ENCODE results near the gene ZNF622.
"Not testable (repeated sequence)": the region's sequence is repeated elsewhere in the genome, so short reads cannot be mapped to it uniquely, and the experiment has no call there.

Gene ZNF622

GRCh38 chr5:16480144-16480543 is 14.5 kb upstream of the ZNF622 start:
- no peak for DNase-seq (ENCODE audit: low read depth)

- DNase-seq (ENCODE audit: low read depth) = no peak
Observed at GRCh38 chr5:16477541-16477940, 11.9 kb upstream of the ZNF622 start.

- not testable (repeated sequence) for DNase-seq (ENCODE audit: low read depth)
Observed at GRCh38 chr5:16476417-16476816, 10.8 kb upstream of the ZNF622 start.

GRCh38 chr5:16471387-16471786 is 5.8 kb upstream of the ZNF622 start:
- DNase-seq (ENCODE audit: low read depth) = no peak

- no peak for DNase-seq (ENCODE audit: low read depth)
Observed at GRCh38 chr5:16467363-16468219, 2.0 kb upstream of the ZNF622 start.

GRCh38 chr5:16464664-16465543 is 696 bp downstream of the ZNF622 start:
- no peak for DNase-seq (ENCODE audit: low read depth)

GRCh38 chr5:16464231-16464630 is 1.4 kb downstream of the ZNF622 start:
- DNase-seq (ENCODE audit: low read depth) = no peak

GRCh38 chr5:16461782-16462181 is 3.8 kb downstream of the ZNF622 start:
- no peak for DNase-seq (ENCODE audit: low read depth)

GRCh38 chr5:16461026-16461425 is 4.6 kb downstream of the ZNF622 start:
- no peak for DNase-seq (ENCODE audit: low read depth)

GRCh38 chr5:16459451-16459850 is 6.1 kb downstream of the ZNF622 start:
- no peak for DNase-seq (ENCODE audit: low read depth)

- DNase-seq (ENCODE audit: low read depth) = no peak
Observed at GRCh38 chr5:16457853-16458252, 7.7 kb downstream of the ZNF622 start.

- no peak for DNase-seq (ENCODE audit: low read depth)
Observed at GRCh38 chr5:16457451-16457850, 8.1 kb downstream of the ZNF622 start.

- no peak for DNase-seq (ENCODE audit: low read depth)
Observed at GRCh38 chr5:16456103-16456832, 9.3 kb downstream of the ZNF622 start.

GRCh38 chr5:16455668-16456067 is 9.9 kb downstream of the ZNF622 start:
- DNase-seq (ENCODE audit: low read depth) = no peak

- DNase-seq (ENCODE audit: low read depth) = no peak
Observed at GRCh38 chr5:16454686-16455085, 10.9 kb downstream of the ZNF622 start.

- no peak for DNase-seq (ENCODE audit: low read depth)
Observed at GRCh38 chr5:16453609-16454008, 12.0 kb downstream of the ZNF622 start.

- no peak for DNase-seq (ENCODE audit: low read depth)
Observed at GRCh38 chr5:16450163-16450562, 15.4 kb downstream of the ZNF622 start.

- DNase-seq (ENCODE audit: low read depth) = no peak
Observed at GRCh38 chr5:16446993-16447392, 18.6 kb downstream of the ZNF622 start.

GRCh38 chr5:16437977-16438376 is 27.6 kb downstream of the ZNF622 start:
- DNase-seq (ENCODE audit: low read depth) = no peak

- not testable (repeated sequence) for DNase-seq (ENCODE audit: low read depth)
Observed at GRCh38 chr5:16436065-16436682, 29.4 kb downstream of the ZNF622 start.

GRCh38 chr5:16431490-16431889 is 34.1 kb downstream of the ZNF622 start:
- DNase-seq (ENCODE audit: low read depth) = no peak
